GM12875 (cell line): ENCODE measurements around the gene PCDHB5.
"Not testable (repeated sequence)": the region's sequence is repeated elsewhere in the genome, so short reads cannot be mapped to it uniquely, and the experiment has no call there.

ENCODE experiments used
- H3K4me3 ChIP-seq: one replicate; pipeline ENCODE4 v1.5.1; 2011; ENCODE audit warnings: low read depth, low read length, control low read depth
- TF ChIP-seq, protein P1 (sequence below): IDR thresholded peaks from 2 replicates; pipeline ENCODE4 v1.5.1; 2011; ENCODE audit warnings: low read depth, mild to moderate bottlenecking, control low read depth, inconsistent platforms, low read length, moderate library complexity, borderline replicate concordance; ENCODE audit not compliant: insufficient read depth

PCDHB5 gene

DNA sequence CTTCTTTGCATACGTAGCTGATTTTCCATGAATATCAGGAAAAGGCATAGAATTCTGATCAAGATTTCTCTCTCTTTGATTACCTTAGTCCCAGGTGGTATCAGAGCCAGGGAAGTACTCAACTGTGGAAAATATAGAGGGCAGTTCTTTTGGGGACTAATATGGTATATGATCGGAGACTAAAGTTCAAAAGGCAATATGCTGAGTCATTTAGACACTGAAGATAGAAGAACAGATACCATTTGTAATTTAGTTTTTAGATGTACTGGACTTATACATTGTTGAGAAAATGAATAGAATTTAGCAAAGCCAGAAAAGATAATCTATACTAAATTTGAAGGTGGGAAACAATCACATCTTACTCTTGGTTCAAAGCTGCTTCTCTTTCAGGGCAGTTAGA lies 29.7 kb upstream of the PCDHB5 start:
- TF ChIP-seq, protein P1, sequence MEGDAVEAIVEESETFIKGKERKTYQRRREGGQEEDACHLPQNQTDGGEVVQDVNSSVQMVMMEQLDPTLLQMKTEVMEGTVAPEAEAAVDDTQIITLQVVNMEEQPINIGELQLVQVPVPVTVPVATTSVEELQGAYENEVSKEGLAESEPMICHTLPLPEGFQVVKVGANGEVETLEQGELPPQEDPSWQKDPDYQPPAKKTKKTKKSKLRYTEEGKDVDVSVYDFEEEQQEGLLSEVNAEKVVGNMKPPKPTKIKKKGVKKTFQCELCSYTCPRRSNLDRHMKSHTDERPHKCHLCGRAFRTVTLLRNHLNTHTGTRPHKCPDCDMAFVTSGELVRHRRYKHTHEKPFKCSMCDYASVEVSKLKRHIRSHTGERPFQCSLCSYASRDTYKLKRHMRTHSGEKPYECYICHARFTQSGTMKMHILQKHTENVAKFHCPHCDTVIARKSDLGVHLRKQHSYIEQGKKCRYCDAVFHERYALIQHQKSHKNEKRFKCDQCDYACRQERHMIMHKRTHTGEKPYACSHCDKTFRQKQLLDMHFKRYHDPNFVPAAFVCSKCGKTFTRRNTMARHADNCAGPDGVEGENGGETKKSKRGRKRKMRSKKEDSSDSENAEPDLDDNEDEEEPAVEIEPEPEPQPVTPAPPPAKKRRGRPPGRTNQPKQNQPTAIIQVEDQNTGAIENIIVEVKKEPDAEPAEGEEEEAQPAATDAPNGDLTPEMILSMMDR = no peak
- H3K4me3 ChIP-seq = no peak overlapping the region

DNA sequence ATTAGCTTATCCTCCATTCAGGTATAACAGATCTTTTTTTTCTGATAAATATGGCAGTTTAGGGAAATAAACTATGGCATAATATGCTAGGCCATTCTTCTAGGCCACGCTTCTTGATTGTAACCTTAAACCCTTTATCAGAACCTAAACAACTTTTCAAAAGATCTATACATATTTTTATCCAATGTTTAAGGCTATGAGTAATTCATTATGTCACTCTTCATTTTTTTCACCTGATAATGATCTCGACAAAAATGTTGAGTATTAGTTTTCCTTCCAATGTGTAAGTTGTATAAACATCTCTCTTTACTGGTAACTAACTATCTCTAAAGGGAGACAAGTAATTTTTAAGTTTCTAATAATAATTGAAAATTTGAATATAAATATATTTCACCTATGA lies 15.8 kb upstream of the PCDHB5 start:
- TF ChIP-seq, protein P1 = no peak

DNA sequence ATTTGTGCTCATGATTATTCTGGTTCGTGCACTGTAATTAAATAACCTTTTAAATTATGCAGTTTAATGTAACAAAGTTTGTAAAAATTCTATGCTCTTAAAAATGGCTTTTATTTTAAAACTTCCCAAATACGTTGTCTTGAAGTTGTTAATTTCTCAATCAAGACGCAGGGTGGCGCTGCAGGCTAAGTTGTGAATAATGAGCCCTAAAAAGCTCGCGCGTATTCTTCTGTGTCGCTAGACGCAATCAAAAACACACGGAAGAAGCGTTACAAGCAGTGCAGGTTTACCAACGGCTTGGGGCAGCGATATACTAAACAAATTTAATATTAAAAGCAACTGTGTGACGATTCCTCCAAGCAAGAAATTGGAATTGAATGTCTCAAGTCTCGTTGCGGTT lies 13.4 kb upstream of the PCDHB5 start, which contains the start of gene PCDHB4:
TSS of gene PCDHB4 (plus strand) at position 256 of the 400 bp plus-strand sequence. CDS start 181 bp downstream, outside the sequence.
- no peak within 1 kb of the TSS for H3K4me3 ChIP-seq
- TF ChIP-seq, protein P1 = 0 out of 2 replicates have a peak, but pooled peaks have one; percentile 4

More for the DNA sequence above, 15.8 kb upstream of the PCDHB5 start:
- H3K4me3 ChIP-seq = no peak overlapping the region

DNA sequence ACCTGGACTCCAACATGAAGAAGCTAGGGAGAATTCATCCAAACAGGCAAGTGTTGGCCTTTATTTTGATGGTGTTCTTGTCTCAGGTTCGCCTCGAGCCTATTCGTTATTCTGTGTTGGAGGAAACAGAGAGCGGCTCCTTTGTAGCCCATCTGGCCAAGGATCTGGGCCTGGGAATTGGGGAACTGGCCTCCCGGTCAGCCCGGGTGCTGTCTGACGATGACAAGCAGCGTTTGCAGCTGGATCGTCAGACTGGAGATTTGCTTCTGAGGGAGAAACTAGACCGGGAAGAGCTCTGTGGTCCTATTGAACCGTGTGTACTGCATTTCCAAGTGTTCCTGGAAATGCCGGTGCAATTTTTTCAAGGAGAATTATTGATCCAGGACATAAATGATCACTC lies 13.0 kb upstream of the PCDHB5 start:
- no peak overlapping the region for H3K4me3 ChIP-seq
- TF ChIP-seq, protein P1 = no peak

DNA sequence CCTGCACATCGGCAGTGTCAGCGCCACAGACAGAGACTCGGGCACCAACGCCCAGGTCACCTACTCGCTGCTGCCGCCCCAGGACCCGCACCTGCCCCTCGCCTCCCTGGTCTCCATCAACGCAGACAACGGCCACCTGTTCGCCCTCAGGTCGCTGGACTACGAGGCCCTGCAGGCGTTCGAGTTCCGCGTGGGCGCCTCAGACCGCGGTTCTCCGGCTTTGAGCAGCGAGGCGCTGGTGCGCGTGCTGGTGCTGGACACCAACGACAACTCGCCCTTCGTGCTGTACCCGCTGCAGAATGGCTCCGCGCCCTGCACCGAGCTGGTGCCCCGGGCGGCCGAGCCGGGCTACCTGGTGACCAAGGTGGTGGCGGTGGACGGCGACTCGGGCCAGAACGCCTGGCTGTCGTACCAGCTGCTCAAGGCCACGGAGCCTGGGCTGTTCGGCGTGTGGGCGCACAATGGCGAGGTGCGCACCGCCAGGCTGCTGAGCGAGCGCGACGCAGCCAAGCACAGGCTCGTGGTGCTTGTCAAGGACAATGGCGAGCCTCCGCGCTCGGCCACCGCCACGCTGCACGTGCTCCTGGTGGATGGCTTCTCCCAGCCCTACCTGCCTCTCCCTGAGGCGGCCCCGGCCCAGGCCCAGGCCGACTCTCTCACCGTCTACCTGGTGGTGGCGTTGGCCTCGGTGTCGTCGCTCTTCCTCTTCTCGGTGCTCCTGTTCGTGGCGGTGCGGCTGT lies 11.4 kb upstream of the PCDHB5 start:
- not testable (repeated sequence) for H3K4me3 ChIP-seq

DNA sequence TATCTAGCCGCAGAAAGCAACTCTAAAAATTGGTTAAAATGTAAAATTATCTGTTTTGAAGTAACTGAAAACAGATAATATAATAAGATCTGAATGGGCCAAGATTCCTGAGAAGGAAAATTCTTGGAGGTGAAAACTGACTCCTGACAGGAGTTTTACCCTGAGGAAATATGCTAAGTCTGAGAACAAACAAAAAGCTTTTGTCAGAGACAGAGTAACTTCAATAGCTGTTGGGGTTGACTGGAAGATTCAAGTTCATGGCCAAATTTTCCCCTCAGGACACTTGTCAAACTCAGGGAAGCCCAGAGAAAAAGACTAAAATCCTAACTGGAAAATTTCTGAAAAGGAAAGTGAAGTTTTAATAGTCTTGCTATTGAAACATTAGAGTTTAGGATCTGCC lies 7.7 kb upstream of the PCDHB5 start:
- TF ChIP-seq, protein P1 = no peak
- H3K4me3 ChIP-seq = no peak overlapping the region

DNA sequence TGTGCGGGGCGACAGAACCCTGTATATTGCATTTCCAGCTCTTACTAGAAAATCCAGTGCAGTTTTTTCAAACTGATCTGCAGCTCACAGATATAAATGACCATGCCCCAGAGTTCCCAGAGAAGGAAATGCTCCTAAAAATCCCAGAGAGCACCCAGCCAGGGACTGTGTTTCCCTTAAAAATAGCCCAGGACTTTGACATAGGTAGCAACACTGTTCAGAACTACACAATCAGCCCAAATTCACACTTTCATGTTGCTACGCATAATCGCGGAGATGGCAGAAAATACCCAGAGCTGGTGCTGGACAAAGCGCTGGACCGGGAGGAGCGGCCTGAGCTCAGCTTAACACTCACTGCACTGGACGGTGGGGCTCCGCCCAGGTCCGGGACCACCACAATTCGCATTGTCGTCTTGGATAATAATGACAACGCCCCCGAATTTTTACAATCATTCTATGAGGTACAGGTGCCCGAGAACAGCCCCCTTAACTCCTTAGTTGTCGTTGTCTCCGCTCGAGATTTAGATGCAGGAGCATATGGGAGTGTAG lies 786 bp downstream of the PCDHB5 start:
- TF ChIP-seq, protein P1 = no peak
- no peak overlapping the region for H3K4me3 ChIP-seq

DNA sequence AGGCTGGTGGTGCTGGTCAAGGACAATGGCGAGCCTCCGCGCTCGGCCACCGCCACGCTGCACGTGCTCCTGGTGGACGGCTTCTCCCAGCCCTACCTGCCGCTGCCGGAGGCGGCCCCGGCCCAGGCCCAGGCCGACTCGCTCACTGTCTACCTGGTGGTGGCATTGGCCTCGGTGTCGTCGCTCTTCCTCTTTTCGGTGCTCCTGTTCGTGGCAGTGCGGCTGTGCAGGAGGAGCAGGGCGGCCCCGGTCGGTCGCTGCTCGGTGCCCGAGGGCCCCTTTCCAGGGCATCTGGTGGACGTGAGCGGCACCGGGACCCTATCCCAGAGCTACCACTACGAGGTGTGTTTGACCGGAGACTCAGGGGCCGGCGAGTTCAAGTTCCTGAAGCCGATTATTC lies 2.3 kb downstream of the PCDHB5 start:
- not testable (repeated sequence) for H3K4me3 ChIP-seq
